Activated T-helper 17 cell treated with anti-CD3 and anti-CD28 coated beads, Interleukin-2, amount 50 U/mL, for 72 hours (primary cell): ENCODE results near the gene RGL1. TPM values are rescaled to one million over a fixed set of nuclear protein-coding genes. Genes with fewer than 3 reads are reported as not detected.

Experiments
- ATAC-seq: fragments of 150-1000 bp; cut with Tn5 transposase; replicated peaks from 2 replicates; pipeline ENCODE4 v1.10.0; 2021; ENCODE audit warnings: mild to moderate bottlenecking, moderate library complexity
- H3K27ac Mint-ChIP-seq: one replicate; pipeline ENCODE4 v1.8.0; 2022; ENCODE audit warnings: mixed read lengths
- H3K27me3 Mint-ChIP-seq: one replicate; pipeline ENCODE4 v1.8.0; 2022; ENCODE audit warnings: mixed read lengths
- H3K36me3 Mint-ChIP-seq: one replicate; pipeline ENCODE4 v1.8.0; 2022; ENCODE audit warnings: low read depth, mild to moderate bottlenecking, mixed read lengths
- H3K4me1 Mint-ChIP-seq: one replicate; pipeline ENCODE4 v1.8.0; 2022; ENCODE audit warnings: mixed read lengths
- H3K4me3 Mint-ChIP-seq: one replicate; pipeline ENCODE4 v1.8.0; 2022; ENCODE audit warnings: mild to moderate bottlenecking, mixed read lengths
- H3K9me3 Mint-ChIP-seq: one replicate; pipeline ENCODE4 v1.8.0; 2022; ENCODE audit warnings: mixed read lengths
- total RNA-seq, 2 donors: library from RNA; stranded (reverse); gene quantifications; one replicate each; pipeline ENCODE4 v1.2.3, GENCODE V29; 2022

The RGL1 gene
- total RNA-seq, 2 donors from 2014 or later = 1.7 to 2.6 TPM

- H3K4me1 Mint-ChIP-seq = no peaks in the 10 kb centered on the region
- no peak overlapping the region for H3K4me3 Mint-ChIP-seq
- no peaks in the 10 kb centered on the region for H3K36me3 Mint-ChIP-seq
- no peaks in the 10 kb centered on the region for H3K9me3 Mint-ChIP-seq
- no peaks in the 10 kb centered on the region for H3K27me3 Mint-ChIP-seq
- H3K27ac Mint-ChIP-seq = no peak overlapping the region
- ATAC-seq = no peak
Measured at GRCh38 chr1:183850852-183851251, 45.9 kb downstream of the RGL1 start.

- Mint-ChIP-seq H3K9me3 (no peaks in the 10 kb centered on the region), H3K4me1 (no peaks in the 10 kb centered on the region), H3K4me3 (no peak overlapping the region), H3K36me3 (no peaks in the 10 kb centered on the region), H3K27ac (no peak overlapping the region), H3K27me3 (no peaks in the 10 kb centered on the region)
- no peak for ATAC-seq
Measured at GRCh38 chr1:183859119-183859518, 54.2 kb downstream of the RGL1 start.

DNA sequence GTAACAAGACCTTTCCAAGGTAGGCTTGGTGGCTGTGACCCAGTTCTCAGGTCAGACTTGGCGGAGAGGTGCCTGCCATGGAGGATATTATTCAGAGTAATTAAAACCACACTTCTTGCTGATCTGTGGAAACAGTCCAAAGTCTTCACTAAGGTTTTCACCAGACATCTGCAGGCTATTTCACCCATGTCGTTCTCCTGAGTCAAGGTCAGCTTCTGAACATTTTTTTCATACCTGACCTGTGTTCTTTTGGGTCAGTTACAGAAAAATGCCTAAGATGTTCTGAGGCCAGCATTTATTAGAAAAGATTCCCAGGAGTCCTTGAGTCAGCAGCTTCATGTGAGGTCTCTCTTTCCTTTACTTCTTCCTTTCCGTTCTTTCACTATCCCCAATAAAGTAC lies 54.9 kb downstream of the RGL1 start:
- no peak for ATAC-seq
- Mint-ChIP-seq H3K9me3 (no peaks in the 10 kb centered on the region), H3K4me1 (no peaks in the 10 kb centered on the region), H3K27me3 (no peaks in the 10 kb centered on the region), H3K36me3 (no peaks in the 10 kb centered on the region), H3K4me3 (no peak overlapping the region), H3K27ac (no peak overlapping the region)

- ATAC-seq = no peak
- Mint-ChIP-seq H3K36me3 (no peaks in the 10 kb centered on the region), H3K27ac (no peak overlapping the region), H3K4me1 (no peaks in the 10 kb centered on the region), H3K9me3 (no peaks in the 10 kb centered on the region), H3K27me3 (no peaks in the 10 kb centered on the region), H3K4me3 (no peak overlapping the region)
Measured at GRCh38 chr1:183862967-183863366, 58.0 kb downstream of the RGL1 start.

- Mint-ChIP-seq H3K36me3 (no peaks in the 10 kb centered on the region), H3K27ac (no peak overlapping the region), H3K4me1 (no peaks in the 10 kb centered on the region), H3K9me3 (no peaks in the 10 kb centered on the region), H3K27me3 (no peaks in the 10 kb centered on the region), H3K4me3 (no peak overlapping the region)
- ATAC-seq = no peak
Measured at GRCh38 chr1:183863852-183864251, 58.9 kb downstream of the RGL1 start.

DNA sequence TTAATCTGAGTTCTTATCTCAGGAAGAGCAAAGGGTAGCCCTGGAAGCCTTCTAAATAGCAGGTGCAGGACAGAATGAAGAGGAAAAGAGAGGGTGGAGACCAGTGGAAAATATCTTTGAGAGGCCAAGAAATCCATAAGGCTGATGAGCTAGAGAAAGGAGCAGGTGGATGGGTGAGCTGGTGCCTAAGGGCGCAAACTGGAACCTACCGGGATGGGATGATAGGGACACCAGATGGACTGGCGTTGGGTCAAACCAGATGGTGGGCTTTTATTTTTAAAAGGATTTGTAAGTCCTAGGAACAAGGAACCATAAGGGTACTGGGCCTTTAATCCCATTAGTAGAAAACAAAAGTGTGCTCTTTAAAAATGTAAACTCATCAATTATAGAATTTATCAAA lies 59.7 kb downstream of the RGL1 start:
- no peak for ATAC-seq
- H3K27me3 Mint-ChIP-seq = no peaks in the 10 kb centered on the region
- no peaks in the 10 kb centered on the region for H3K9me3 Mint-ChIP-seq
- H3K4me1 Mint-ChIP-seq = no peaks in the 10 kb centered on the region
- H3K27ac Mint-ChIP-seq = no peak overlapping the region
- no peak overlapping the region for H3K4me3 Mint-ChIP-seq
- no peaks in the 10 kb centered on the region for H3K36me3 Mint-ChIP-seq

DNA sequence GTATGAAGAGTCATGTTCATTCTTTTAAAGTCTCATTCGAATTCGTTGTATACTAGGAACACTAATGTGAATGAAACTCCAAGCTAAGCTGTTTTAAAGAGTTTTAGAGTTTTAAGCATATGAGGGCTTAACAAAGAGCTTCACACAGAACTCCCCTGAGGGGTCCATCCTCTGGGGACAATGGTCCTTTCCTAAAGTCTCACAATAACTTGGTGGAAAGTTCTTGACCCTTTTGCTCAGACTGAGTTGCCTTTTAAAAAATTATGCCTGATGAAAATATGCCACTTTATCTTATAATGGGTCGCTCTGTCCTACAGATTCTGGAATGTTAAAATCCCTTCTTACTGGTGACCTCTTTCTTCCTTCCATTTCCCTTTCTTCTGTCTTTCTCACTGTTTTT lies 64.3 kb downstream of the RGL1 start:
- no peak for ATAC-seq
- Mint-ChIP-seq H3K4me3 (no peak overlapping the region), H3K27me3 (no peaks in the 10 kb centered on the region), H3K9me3 (no peaks in the 10 kb centered on the region), H3K4me1 (no peaks in the 10 kb centered on the region), H3K36me3 (no peaks in the 10 kb centered on the region), H3K27ac (no peak overlapping the region)

- H3K36me3 Mint-ChIP-seq = no peaks in the 10 kb centered on the region
- H3K27ac Mint-ChIP-seq = no peak overlapping the region
- H3K4me3 Mint-ChIP-seq = no peak overlapping the region
- H3K27me3 Mint-ChIP-seq = no peaks in the 10 kb centered on the region
- H3K4me1 Mint-ChIP-seq = no peaks in the 10 kb centered on the region
- no peak for ATAC-seq
- H3K9me3 Mint-ChIP-seq = no peaks in the 10 kb centered on the region
Measured at GRCh38 chr1:183869664-183870063, 64.7 kb downstream of the RGL1 start.

- Mint-ChIP-seq H3K36me3 (no peaks in the 10 kb centered on the region), H3K27me3 (no peaks in the 10 kb centered on the region), H3K27ac (no peak overlapping the region), H3K9me3 (no peaks in the 10 kb centered on the region), H3K4me1 (no peaks in the 10 kb centered on the region), H3K4me3 (no peak overlapping the region)
- ATAC-seq = no peak
Measured at GRCh38 chr1:183870351-183871077, 65.6 kb downstream of the RGL1 start.

DNA sequence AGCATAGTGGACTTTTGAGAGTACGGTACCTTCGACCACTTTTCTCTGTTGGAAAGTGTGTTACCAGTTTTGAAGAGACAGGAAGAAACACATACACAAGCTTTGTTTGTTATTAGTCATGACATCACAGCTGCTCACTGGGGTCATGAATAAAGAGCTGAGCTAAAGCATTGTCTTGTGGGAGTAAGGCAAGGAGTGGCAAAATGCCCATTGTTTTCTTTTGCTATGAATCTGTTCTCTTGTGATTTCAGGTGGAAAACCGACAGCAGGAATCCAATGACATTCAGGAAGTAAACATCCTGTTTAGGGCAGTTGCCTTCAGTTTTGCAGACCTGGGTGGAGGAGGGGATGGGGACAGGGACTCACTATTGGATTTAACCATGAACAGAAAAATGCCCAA lies 66.2 kb downstream of the RGL1 start:
- no peaks in the 10 kb centered on the region for H3K36me3 Mint-ChIP-seq
- H3K27ac Mint-ChIP-seq = no peak overlapping the region
- no peak for ATAC-seq
- no peaks in the 10 kb centered on the region for H3K9me3 Mint-ChIP-seq
- no peaks in the 10 kb centered on the region for H3K27me3 Mint-ChIP-seq
- no peaks in the 10 kb centered on the region for H3K4me1 Mint-ChIP-seq
- no peak overlapping the region for H3K4me3 Mint-ChIP-seq

DNA sequence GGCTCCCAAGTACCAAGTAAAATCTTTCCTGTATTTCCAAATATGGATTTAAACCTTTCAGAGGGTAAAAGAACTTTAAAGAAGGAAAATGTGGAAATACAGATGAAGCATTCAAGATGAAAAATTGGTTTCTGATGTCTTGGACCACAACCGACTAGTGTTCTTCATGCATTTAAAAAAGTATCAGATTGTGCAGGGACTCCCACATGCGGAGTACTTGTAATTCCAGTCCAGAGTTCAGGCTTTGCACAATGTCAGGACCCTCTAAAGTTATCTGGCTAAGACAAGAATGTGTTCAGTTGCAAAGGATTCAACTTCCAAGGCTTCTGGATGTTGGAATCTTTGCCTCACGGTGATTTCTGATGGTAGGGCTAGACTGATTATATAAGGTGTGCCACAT lies 66.7 kb downstream of the RGL1 start:
- no peak for ATAC-seq
- H3K4me3 Mint-ChIP-seq = no peak overlapping the region
- no peaks in the 10 kb centered on the region for H3K4me1 Mint-ChIP-seq
- H3K27me3 Mint-ChIP-seq = no peaks in the 10 kb centered on the region
- no peak overlapping the region for H3K27ac Mint-ChIP-seq
- H3K9me3 Mint-ChIP-seq = no peaks in the 10 kb centered on the region
- H3K36me3 Mint-ChIP-seq = no peaks in the 10 kb centered on the region

GRCh38 chr1:183872403-183872802 lies 67.5 kb downstream of the RGL1 start:
- Mint-ChIP-seq H3K9me3 (no peaks in the 10 kb centered on the region), H3K4me3 (no peak overlapping the region), H3K36me3 (no peaks in the 10 kb centered on the region), H3K4me1 (no peaks in the 10 kb centered on the region), H3K27ac (no peak overlapping the region), H3K27me3 (no peaks in the 10 kb centered on the region)
- no peak for ATAC-seq

- Mint-ChIP-seq H3K9me3 (no peaks in the 10 kb centered on the region), H3K4me1 (no peaks in the 10 kb centered on the region), H3K27me3 (no peaks in the 10 kb centered on the region), H3K36me3 (no peaks in the 10 kb centered on the region), H3K4me3 (no peak overlapping the region), H3K27ac (no peak overlapping the region)
- no peak for ATAC-seq
Measured at GRCh38 chr1:183873642-183874041, 68.7 kb downstream of the RGL1 start.

- H3K9me3 Mint-ChIP-seq = no peaks in the 10 kb centered on the region
- H3K36me3 Mint-ChIP-seq = no peaks in the 10 kb centered on the region
- no peak for ATAC-seq
- no peaks in the 10 kb centered on the region for H3K4me1 Mint-ChIP-seq
- H3K27ac Mint-ChIP-seq = no peak overlapping the region
- H3K4me3 Mint-ChIP-seq = no peak overlapping the region
- no peaks in the 10 kb centered on the region for H3K27me3 Mint-ChIP-seq
Measured at GRCh38 chr1:183876309-183876708, 71.4 kb downstream of the RGL1 start.

DNA sequence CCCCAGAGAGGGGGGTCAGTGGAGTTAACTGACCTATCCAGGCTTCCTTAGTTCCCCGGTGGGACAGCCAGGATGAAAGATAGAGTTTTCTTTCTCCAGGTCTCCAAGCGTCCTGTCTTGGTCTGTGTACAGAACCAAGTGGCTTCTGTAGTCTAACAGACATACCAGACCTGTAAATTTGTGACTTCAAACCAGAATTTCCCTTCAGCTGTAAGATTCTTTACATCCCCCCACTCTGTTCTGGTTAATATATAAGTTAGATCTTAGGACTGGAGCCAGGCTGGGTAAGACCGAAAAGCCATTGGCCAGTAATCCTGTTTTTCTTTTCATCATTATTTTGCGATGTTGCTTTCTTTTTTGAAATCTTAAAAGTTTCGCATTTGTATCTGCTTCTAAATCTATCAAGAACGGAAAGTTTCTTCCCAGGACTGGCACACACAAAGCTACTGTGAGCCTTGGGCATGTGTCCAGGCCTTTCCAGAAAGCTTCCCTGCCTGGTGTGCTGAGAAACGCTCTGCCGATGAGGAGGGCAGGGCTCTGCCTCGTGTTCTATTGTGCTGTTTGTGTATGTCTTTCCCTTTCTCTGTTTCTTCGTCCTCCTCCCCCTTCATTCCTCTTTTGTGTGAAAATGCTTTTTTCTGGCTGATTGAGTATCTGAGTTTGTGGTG lies 72.3 kb downstream of the RGL1 start:
- no peaks in the 10 kb centered on the region for H3K4me1 Mint-ChIP-seq
- no peaks in the 10 kb centered on the region for H3K36me3 Mint-ChIP-seq
- ATAC-seq = no peak
- no peaks in the 10 kb centered on the region for H3K27me3 Mint-ChIP-seq
- H3K27ac Mint-ChIP-seq = no peak overlapping the region
- no peak overlapping the region for H3K4me3 Mint-ChIP-seq
- H3K9me3 Mint-ChIP-seq = no peaks in the 10 kb centered on the region
